ENCODE data around the gene CKB. TPM values are rescaled to one million over a fixed set of nuclear protein-coding genes. Genes with fewer than 3 reads are reported as not detected.
A peak's percentile ranks its signal among the peaks of the same experiment; 100 is the strongest.

CKB gene
- total RNA-seq, 1 donor from 2014 or later = 8.6 TPM

- no peak overlapping the region for H3K4me3 Mint-ChIP-seq
- intact Hi-C loops (cut with micrococcal nuclease) = no loop called here
- no peak for ATAC-seq (ENCODE audit: low read depth)
- H3K36me3 Mint-ChIP-seq (ENCODE audit: low read depth) = peaks cover 25% of the 10 kb centered on the region
- peaks cover 3% of the 10 kb centered on the region for H3K4me1 Mint-ChIP-seq
- TF ChIP-seq CTCF (IDR thresholded peaks at IDR 0.05) = no peak
- no peaks in the 10 kb centered on the region for H3K27me3 Mint-ChIP-seq
- H3K9me3 Mint-ChIP-seq = no peaks in the 10 kb centered on the region
- ChIA-PET POLR2A (interaction anchor here (0.6 kb wide), 1 partner anchor 88 kb away, joined by 3 read pairs; no protein-coding TSS in a partner anchor), CTCF (no interaction called here)
- DNase-seq = no peak
- no peak overlapping the region for H3K27ac Mint-ChIP-seq
These were observed 11.6 kb downstream of the CKB start for GRCh38 chr14:103510724-103511693.

- intact Hi-C loops (cut with micrococcal nuclease) = no loop called here
- H3K4me1 Mint-ChIP-seq = peaks cover 3% of the 10 kb centered on the region
- peaks cover 32% of the 10 kb centered on the region for H3K36me3 Mint-ChIP-seq (ENCODE audit: low read depth)
- CTCF ChIA-PET = no interaction called here
- POLR2A ChIA-PET = interaction anchor here (0.6 kb wide), 1 partner anchor 87 kb away, joined by 3 read pairs; no protein-coding TSS in a partner anchor
- peak overlapping the region; percentile 6 for H3K27ac Mint-ChIP-seq
- no peaks in the 10 kb centered on the region for H3K9me3 Mint-ChIP-seq
- no peak overlapping the region for H3K4me3 Mint-ChIP-seq
- ATAC-seq (ENCODE audit: low read depth) (no peak), DNase-seq (no peak)
- no peak for TF ChIP-seq CTCF (IDR thresholded peaks at IDR 0.05)
- no peaks in the 10 kb centered on the region for H3K27me3 Mint-ChIP-seq
These were observed 12.5 kb downstream of the CKB start for GRCh38 chr14:103509864-103510723.

- H3K9me3 Mint-ChIP-seq = no peaks in the 10 kb centered on the region
- no peaks in the 10 kb centered on the region for H3K27me3 Mint-ChIP-seq
These were observed 13.9 kb downstream of the CKB start for GRCh38 chr14:103508521-103509329.

DNA sequence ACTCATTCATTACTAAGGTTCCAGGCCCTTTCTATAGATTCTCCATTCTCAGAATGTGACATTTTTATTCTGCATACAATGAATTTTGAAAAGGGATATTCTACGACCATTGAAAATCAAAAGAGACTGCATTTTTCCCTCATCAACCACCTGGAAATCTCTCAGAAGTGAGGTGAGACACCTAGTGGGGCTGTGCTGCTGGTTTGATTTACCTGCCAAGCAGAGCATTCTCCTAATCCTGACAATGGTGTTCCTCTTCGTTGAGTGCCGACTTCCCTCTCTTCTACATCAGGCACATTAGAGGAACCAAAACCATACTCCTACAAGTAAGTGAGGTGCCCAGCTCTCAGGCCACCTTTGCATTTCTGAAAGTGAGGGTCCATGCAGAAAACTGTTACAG lies 14.9 kb downstream of the CKB start:
- Mint-ChIP-seq H3K27me3 (no peaks in the 10 kb centered on the region), H3K4me1 (peaks cover 3% of the 10 kb centered on the region), H3K9me3 (no peaks in the 10 kb centered on the region), H3K27ac (no peak overlapping the region), H3K36me3 (ENCODE audit: low read depth) (peaks cover 52% of the 10 kb centered on the region), H3K4me3 (no peak overlapping the region)
- no peak for ATAC-seq (ENCODE audit: low read depth)
- DNase-seq = no peak
- intact Hi-C loops (cut with micrococcal nuclease) = no loop called here
- CTCF ChIA-PET = no interaction called here
- TF ChIP-seq CTCF (IDR thresholded peaks at IDR 0.05) = no peak
- POLR2A ChIA-PET = no interaction called here

More at GRCh38 chr14:103508521-103509329, 13.9 kb downstream of the CKB start:
- POLR2A ChIA-PET = no interaction called here
- Mint-ChIP-seq H3K36me3 (ENCODE audit: low read depth) (peaks cover 44% of the 10 kb centered on the region), H3K27ac (no peak overlapping the region), H3K4me1 (peaks cover 3% of the 10 kb centered on the region), H3K4me3 (no peak overlapping the region)
- intact Hi-C loops (cut with micrococcal nuclease) = no loop called here
- no peak for TF ChIP-seq CTCF (IDR thresholded peaks at IDR 0.05)
- no peak for ATAC-seq (ENCODE audit: low read depth)
- DNase-seq = no peak
- CTCF ChIA-PET = interaction anchor here (0.9 kb wide), 1 partner anchor 10 kb away, joined by 5 read pairs; no protein-coding TSS in a partner anchor
